PC-9 (cell line): ENCODE results near the gene C1orf122. TPM values are rescaled to one million over a fixed set of nuclear protein-coding genes. Genes with fewer than 3 reads are reported as not detected.

Source experiments
- BruUV-seq: library from RNA; stranded (reverse); fragments of 400-500 nt; replicated peaks from 2 replicates; lab custom pipeline; 2021; lab: Mats Ljungman, UMichigan
- CTCF ChIA-PET: fragments of 300-600 bp; sonication (Branson Sonifier 250); formaldehyde crosslinking; loops from one replicate; lab custom pipeline; 2022; ENCODE audit warnings: antibody characterized with exemption; lab: Charles Lee
- POLR2A ChIA-PET: fragments of 300-600 bp; sonication (Branson Sonifier 250); formaldehyde crosslinking; loops from one replicate; lab custom pipeline; 2022; ENCODE audit warnings: antibody characterized with exemption; ENCODE audit not compliant: unreplicated experiment; lab: Charles Lee
- DNase-seq, 2 experiments: peaks; one replicate each; pipeline versions ENCODE4 v3.0.0 to v3.0.0-alpha.2; 2015 to 2022; ENCODE audit warnings: mixed read lengths in 1 of 2
- H2AFZ ChIP-seq: fragments of 200-600 bp; sonication (generic); 2 replicates; pipeline ENCODE4 v1.8.1; 2017; ENCODE audit warnings: antibody characterized with exemption
- H3F3A ChIP-seq: fragments of 200-600 bp; sonication (generic); 2 replicates; pipeline ENCODE4 v1.8.1; 2017; ENCODE audit warnings: antibody characterized with exemption, mild to moderate bottlenecking, low read depth; ENCODE audit not compliant: insufficient read depth
- H3K27ac ChIP-seq: fragments of 200-600 bp; sonication (generic); 2 replicates; pipeline ENCODE4 v1.6.1; 2016; ENCODE audit warnings: mixed run types
- H3K27me3 ChIP-seq: fragments of 200-600 bp; sonication (generic); 2 replicates; pipeline ENCODE4 v1.6.1; 2016; ENCODE audit warnings: low read depth, mixed run types; ENCODE audit not compliant: insufficient read depth
- H3K36me3 ChIP-seq: fragments of 200-600 bp; sonication (generic); 2 replicates; pipeline ENCODE4 v1.6.1; 2016; ENCODE audit warnings: low read depth, mixed run types
- H3K4me1 ChIP-seq: fragments of 200-600 bp; sonication (generic); replicated peaks from 2 replicates; pipeline ENCODE4 v1.6.1; 2016; ENCODE audit warnings: mixed run types; ENCODE audit not compliant: insufficient read depth
- H3K4me2 ChIP-seq: fragments of 200-600 bp; sonication (generic); 2 replicates; pipeline ENCODE4 v1.6.1; 2017; ENCODE audit warnings: mixed run types
- H3K4me3 ChIP-seq: fragments of 200-600 bp; sonication (generic); 2 replicates; pipeline ENCODE4 v1.6.1; 2016; ENCODE audit warnings: mixed run types
- H3K79me2 ChIP-seq: fragments of 200-600 bp; sonication (generic); 2 replicates; pipeline ENCODE4 v1.6.1; 2017; ENCODE audit warnings: low read depth, mixed run types
- H3K9me2 ChIP-seq: fragments of 200-600 bp; sonication (generic); 2 replicates; pipeline ENCODE4 v1.8.1; 2017; ENCODE audit warnings: mild to moderate bottlenecking; ENCODE audit not compliant: insufficient read depth
- H3K9me3 ChIP-seq: fragments of 200-600 bp; sonication (generic); 2 replicates; pipeline ENCODE4 v1.8.1; 2016; ENCODE audit warnings: low read depth; ENCODE audit not compliant: insufficient read depth
- H4K20me1 ChIP-seq: fragments of 200-600 bp; sonication (generic); 2 replicates; pipeline ENCODE4 v1.8.1; 2017; ENCODE audit not compliant: insufficient read depth
- CTCF ChIP-seq: fragments of 200-600 bp; sonication (generic); conservative IDR thresholded peaks from 2 replicates; pipeline ENCODE4 v1.6.1; 2017; ENCODE audit warnings: mixed run types, antibody characterized with exemption, mild to moderate bottlenecking, moderate library complexity
- EZH2 ChIP-seq: fragments of 200-600 bp; sonication (generic); IDR thresholded peaks from 2 replicates; pipeline ENCODE4 v1.8.0; 2017; ENCODE audit warnings: antibody characterized with exemption, low read depth
- intact Hi-C: fragments of 100-400 bp; cut with micrococcal nuclease; formaldehyde crosslinking; loops from one replicate; pipeline ENCODE4 v1.10.0; 2022; ENCODE audit not compliant: unreplicated experiment
- total RNA-seq: library from RNA; stranded (reverse); gene quantifications from 2 replicates; pipeline ENCODE4 v1.2.3, GENCODE V29; 2021

C1orf122 gene
- total RNA-seq, 1 experiment from 2014 or later, result 51.8 TPM

GRCh38 chr1:37836788-37837187, 29.2 kb downstream of the C1orf122 start:
- Histone ChIP-seq H3K36me3 (peaks cover 39% of the 10 kb centered on the region), H3F3A (no peaks in the 10 kb centered on the region), H3K4me2 (no peak overlapping the region), H4K20me1 (no peaks in the 10 kb centered on the region), H3K4me3 (no peak overlapping the region), H3K27ac (no peak overlapping the region), H3K9me3 (no peaks in the 10 kb centered on the region), H3K79me2 (no peaks in the 10 kb centered on the region), H3K27me3 (no peaks in the 10 kb centered on the region), H2AFZ (no peak overlapping the region), H3K4me1 (no peaks in the 10 kb centered on the region), H3K9me2 (no peaks in the 10 kb centered on the region)
- no peak for DNase-seq
- BruUV-seq, result no TSS peak
- TF ChIP-seq EZH2 (no peak), CTCF (no peak)
- POLR2A ChIA-PET, result no interaction called here
- intact Hi-C loops, result no loop called here
- CTCF ChIA-PET, result no interaction called here

GRCh38 chr1:37839676-37840075, 32.1 kb downstream of the C1orf122 start:
- no TSS peak for BruUV-seq
- POLR2A ChIA-PET, result no interaction called here

GRCh38 chr1:37840711-37841110, 33.1 kb downstream of the C1orf122 start:
- peaks cover 21% of the 10 kb centered on the region for H3K79me2 ChIP-seq
- H3K4me2 ChIP-seq, result no peak overlapping the region
- TF ChIP-seq EZH2 (no peak), CTCF (no peak)
- H3K4me3 ChIP-seq, result no peak overlapping the region
- H3K27me3 ChIP-seq, result no peaks in the 10 kb centered on the region
- intact Hi-C loops, result no loop called here
- BruUV-seq, result no TSS peak
- H3K9me3 ChIP-seq, result no peaks in the 10 kb centered on the region
- H3K9me2 ChIP-seq, result no peaks in the 10 kb centered on the region
- H3K36me3 ChIP-seq, result peaks cover 26% of the 10 kb centered on the region
- no peak for DNase-seq
- peaks cover 11% of the 10 kb centered on the region for H3K4me1 ChIP-seq
- H3K27ac ChIP-seq, result no peak overlapping the region
- no peaks in the 10 kb centered on the region for H3F3A ChIP-seq
- H4K20me1 ChIP-seq, result no peaks in the 10 kb centered on the region
- no peak overlapping the region for H2AFZ ChIP-seq
- POLR2A ChIA-PET, result no interaction called here
- CTCF ChIA-PET, result no interaction called here

More at GRCh38 chr1:37839676-37840075, 32.1 kb downstream of the C1orf122 start:
- no peaks in the 10 kb centered on the region for H3K9me2 ChIP-seq
- no peak overlapping the region for H2AFZ ChIP-seq
- H4K20me1 ChIP-seq, result no peaks in the 10 kb centered on the region
- intact Hi-C loops, result no loop called here
- peaks cover 1% of the 10 kb centered on the region for H3K4me1 ChIP-seq
- no peak overlapping the region for H3K4me2 ChIP-seq
- TF ChIP-seq CTCF (no peak), EZH2 (no peak)
- no peaks in the 10 kb centered on the region for H3K27me3 ChIP-seq
- no peaks in the 10 kb centered on the region for H3F3A ChIP-seq
- no peak overlapping the region for H3K4me3 ChIP-seq
- CTCF ChIA-PET, result interaction anchor here (0.5 kb wide), 1 partner anchor 31 kb away, joined by 4 read pairs; no protein-coding TSS in a partner anchor
- no peaks in the 10 kb centered on the region for H3K9me3 ChIP-seq
- no peak for DNase-seq
- H3K79me2 ChIP-seq, result peaks cover 11% of the 10 kb centered on the region
- H3K36me3 ChIP-seq, result peaks cover 32% of the 10 kb centered on the region
- H3K27ac ChIP-seq, result no peak overlapping the region
